KBM-7 (cell line): ENCODE measurements around the gene SCRG1.

ENCODE experiments used
- DNase-seq: peaks from one replicate; pipeline ENCODE4 v3.0.0-alpha.2; 2015
- in situ Hi-C: fragments of 300-500 bp; cut with MboI; formaldehyde crosslinking; loops from 2 replicates; pipeline ENCODE4 v1.14.3; 2020; ENCODE audit warnings: low sequenced_read_pairs, low pct_unique_long_range_greater_than_20kb, mixed read lengths

The SCRG1 gene

GRCh38 chr4:173415092-173415491 lies 16.2 kb upstream of the SCRG1 start:
- peak; percentile 72 for DNase-seq
- in situ Hi-C loops: loop anchor here (10.0 to 25.0 kb wide), 2 partner anchors 100 to 403 kb away; no protein-coding TSS in a partner anchor

- in situ Hi-C loops: loop anchor here (10.0 to 25.0 kb wide), 2 partner anchors 100 to 402 kb away; no protein-coding TSS in a partner anchor
- no peak for DNase-seq
These were observed 15.5 kb upstream of the SCRG1 start for GRCh38 chr4:173414456-173414855.

GRCh38 chr4:173413036-173413435 lies 14.1 kb upstream of the SCRG1 start:
- in situ Hi-C loops: loop anchor here (10.0 to 25.0 kb wide), 2 partner anchors 98 to 401 kb away; no protein-coding TSS in a partner anchor
- peak; percentile 29 for DNase-seq

GRCh38 chr4:173411106-173411693 lies 12.3 kb upstream of the SCRG1 start:
- no peak for DNase-seq
- in situ Hi-C loops: loop anchor here (10.0 to 25.0 kb wide), 2 partner anchors 96 to 399 kb away; no protein-coding TSS in a partner anchor

- in situ Hi-C loops: loop anchor here (10.0 to 25.0 kb wide), 2 partner anchors 95 to 398 kb away; no protein-coding TSS in a partner anchor
These were observed 11.2 kb upstream of the SCRG1 start for GRCh38 chr4:173410079-173410478.

GRCh38 chr4:173405840-173406606 lies 7.1 kb upstream of the SCRG1 start:
- in situ Hi-C loops: loop anchor here (25.0 kb wide), 1 partner anchor 394 kb away; no protein-coding TSS in a partner anchor
- no peak for DNase-seq

More at GRCh38 chr4:173410079-173410478, 11.2 kb upstream of the SCRG1 start:
- no peak for DNase-seq

GRCh38 chr4:173404296-173404865 lies 5.5 kb upstream of the SCRG1 start:
- in situ Hi-C loops: loop anchor here (25.0 kb wide), 1 partner anchor 392 kb away; no protein-coding TSS in a partner anchor
- DNase-seq: no peak

GRCh38 chr4:173403051-173403450 lies 4.1 kb upstream of the SCRG1 start:
- no peak for DNase-seq
- in situ Hi-C loops: loop anchor here (25.0 kb wide), 1 partner anchor 391 kb away; no protein-coding TSS in a partner anchor

- no peak for DNase-seq
- in situ Hi-C loops: loop anchor here (25.0 kb wide), 1 partner anchor 389 kb away; no protein-coding TSS in a partner anchor
These were observed 2.1 kb upstream of the SCRG1 start for GRCh38 chr4:173401063-173401462.

GRCh38 chr4:173398220-173398619 lies 696 bp downstream of the SCRG1 start:
- in situ Hi-C loops: no loop called here
- DNase-seq: no peak

GRCh38 chr4:173397604-173398003 lies 1.3 kb downstream of the SCRG1 start:
- DNase-seq: no peak
- in situ Hi-C loops: no loop called here

- no peak for DNase-seq
- in situ Hi-C loops: no loop called here
These were observed 7.2 kb downstream of the SCRG1 start for GRCh38 chr4:173391701-173392100.

GRCh38 chr4:173386751-173387150 lies 12.2 kb downstream of the SCRG1 start:
- in situ Hi-C loops: no loop called here
- DNase-seq: no peak

GRCh38 chr4:173382349-173382748 lies 16.6 kb downstream of the SCRG1 start:
- DNase-seq: no peak
- in situ Hi-C loops: no loop called here

GRCh38 chr4:173381610-173382009 lies 17.3 kb downstream of the SCRG1 start:
- DNase-seq: no peak
- in situ Hi-C loops: no loop called here

- in situ Hi-C loops: no loop called here
- DNase-seq: no peak
These were observed 17.9 kb downstream of the SCRG1 start for GRCh38 chr4:173380987-173381386.

GRCh38 chr4:173379929-173380328 lies 19.0 kb downstream of the SCRG1 start:
- no peak for DNase-seq
- in situ Hi-C loops: no loop called here

GRCh38 chr4:173374588-173374987 lies 24.3 kb downstream of the SCRG1 start:
- in situ Hi-C loops: no loop called here

GRCh38 chr4:173371292-173372192 lies 27.4 kb downstream of the SCRG1 start:
- in situ Hi-C loops: no loop called here
- DNase-seq: peak; percentile 73

More at GRCh38 chr4:173374588-173374987, 24.3 kb downstream of the SCRG1 start:
- DNase-seq: no peak
